Natural killer cell (primary cell): ENCODE data around the gene RXFP3. TPM values are rescaled to one million over a fixed set of nuclear protein-coding genes. Genes with fewer than 3 reads are reported as not detected.
"Not testable (repeated sequence)": the region's sequence is repeated elsewhere in the genome, so short reads cannot be mapped to it uniquely, and the experiment has no call there.

Source experiments
- ATAC-seq, 3 donors: fragments of 150-1000 bp in 2 of 3; fragments of 200-7000 bp in 1 of 3; cut with Tn5 transposase; 1 replicate in 1 of 3; 2 replicates in 2 of 3; pipeline ENCODE4 v1.10.0; 2021; ENCODE audit warnings: mild to moderate bottlenecking in 2 of 3, moderate library complexity in 2 of 3
- DNase-seq, 2 donors: peaks; one replicate each; pipeline versions ENCODE4 v3.0.0 to v3.0.0-alpha.2; 2013 to 2021; ENCODE audit warnings: mixed read lengths in 1 of 2
- H3K27ac ChIP-seq: one replicate; pipeline ENCODE4 v1.5.1; 2013; ENCODE audit warnings: mild to moderate bottlenecking, low read length
- H3K27me3 ChIP-seq: one replicate; pipeline ENCODE4 v1.6.1; 2013; ENCODE audit warnings: low read length; ENCODE audit not compliant: control insufficient read depth, insufficient read depth
- H3K36me3 ChIP-seq: one replicate; pipeline ENCODE4 v1.6.1; 2013; ENCODE audit warnings: low read length; ENCODE audit not compliant: control insufficient read depth, insufficient read depth
- H3K4me1 ChIP-seq: one replicate; pipeline ENCODE4 v1.6.1; 2013; ENCODE audit warnings: low read length; ENCODE audit not compliant: control insufficient read depth, insufficient read depth
- H3K4me3 ChIP-seq: one replicate; pipeline ENCODE4 v1.5.1; 2013; ENCODE audit warnings: low read length
- H3K9me3 ChIP-seq: one replicate; pipeline ENCODE4 v1.6.1; 2013; ENCODE audit warnings: low read length; ENCODE audit not compliant: control insufficient read depth, insufficient read depth
- H3K27ac Mint-ChIP-seq, 2 donors: one replicate each; pipeline ENCODE4 v1.8.0; 2022; ENCODE audit warnings: mild to moderate bottlenecking in 2 of 2, mixed read lengths in 2 of 2, moderate library complexity in 1 of 2
- H3K27me3 Mint-ChIP-seq, 2 donors: one replicate each; pipeline ENCODE4 v1.8.0; 2022; ENCODE audit warnings: low read depth in 2 of 2, mixed read lengths in 2 of 2
- H3K36me3 Mint-ChIP-seq: one replicate; pipeline ENCODE4 v1.8.0; 2022; ENCODE audit warnings: mixed read lengths
- H3K4me1 Mint-ChIP-seq, 2 donors: one replicate each; pipeline ENCODE4 v1.8.0; 2022; ENCODE audit warnings: mixed read lengths in 2 of 2
- H3K4me3 Mint-ChIP-seq: one replicate; pipeline ENCODE4 v1.8.0; 2022; ENCODE audit warnings: mild to moderate bottlenecking, moderate library complexity, mixed read lengths
- H3K9me3 Mint-ChIP-seq, 2 donors: one replicate each; pipeline ENCODE4 v1.8.0; 2022; ENCODE audit warnings: mixed read lengths in 2 of 2
- CTCF ChIP-seq: fragments of 200-600 bp; IDR thresholded peaks from one replicate; pipeline ENCODE4 v1.8.0; 2022; ENCODE audit warnings: antibody characterized with exemption
- WGBS: methylation state at CpG from one replicate; pipeline ENCODE4 v1.1.7; 2013; ENCODE audit warnings: missing lambda C conversion rate; ENCODE audit not compliant: insufficient coverage; 5-methylcytosine and 5-hydroxymethylcytosine counted together
- intact Hi-C: fragments of 100-400 bp; cut with micrococcal nuclease; formaldehyde crosslinking; loops from one replicate; pipeline ENCODE4 v1.14.2; 2022
- total RNA-seq, 4 donors: library from RNA; stranded (reverse); fragments of 120-200 nt in 1 of 4; gene quantifications; one replicate each; pipeline versions ENCODE4 v1.2.3 to v1.2.4, GENCODE V29; 2013 to 2022

Gene RXFP3
- total RNA-seq, 3 donors from 2014 or later (not counting 1 experiment from before 2014, with no cell fraction given), result not detected

- H3K4me1 ChIP-seq, result no peaks in the 10 kb centered on the region
- no peak overlapping the region for H3K4me3 ChIP-seq
- DNase-seq (no peak), ATAC-seq (no peak)
- Mint-ChIP-seq H3K4me3 (no peak overlapping the region), H3K9me3 (no peaks in the 10 kb centered on the region), H3K36me3 (no peaks in the 10 kb centered on the region), H3K4me1 (no peaks in the 10 kb centered on the region), H3K27ac (no peak overlapping the region), H3K27me3 (peaks cover 31 to 58% of the 10 kb centered on the region in 2 donors)
- intact Hi-C loops, result no loop called here
- TF ChIP-seq CTCF, result no peak
- WGBS, result 86% methylated on average over 7 of the region's 8 CpGs
- H3K9me3 ChIP-seq, result no peaks in the 10 kb centered on the region
- no peak overlapping the region for H3K27ac ChIP-seq
- H3K27me3 ChIP-seq, result peaks cover 12% of the 10 kb centered on the region
- H3K36me3 ChIP-seq, result no peaks in the 10 kb centered on the region
These were observed 3.5 kb downstream of the RXFP3 start for GRCh38 chr5:33939556-33940262.

- WGBS, result 94% methylated on average over 4 of the region's 5 CpGs
- Histone ChIP-seq H3K4me3 (no peak overlapping the region), H3K27ac (no peak overlapping the region), H3K36me3 (no peaks in the 10 kb centered on the region), H3K4me1 (no peaks in the 10 kb centered on the region), H3K9me3 (no peaks in the 10 kb centered on the region), H3K27me3 (peaks cover 12% of the 10 kb centered on the region)
- ATAC-seq, result no peak
- Mint-ChIP-seq H3K27ac (no peak overlapping the region), H3K27me3 (peaks cover 36 to 53% of the 10 kb centered on the region in 2 donors), H3K4me1 (no peaks in the 10 kb centered on the region), H3K36me3 (no peaks in the 10 kb centered on the region), H3K9me3 (no peaks in the 10 kb centered on the region), H3K4me3 (no peak overlapping the region)
- intact Hi-C loops, result no loop called here
- DNase-seq, result no peak
- no peak for TF ChIP-seq CTCF
These were observed 4.9 kb downstream of the RXFP3 start for GRCh38 chr5:33941090-33941489.

- H3K36me3 Mint-ChIP-seq, result no peaks in the 10 kb centered on the region
- no peak overlapping the region for H3K4me3 Mint-ChIP-seq
- Histone ChIP-seq H3K9me3 (no peaks in the 10 kb centered on the region), H3K27me3 (no peaks in the 10 kb centered on the region), H3K27ac (no peak overlapping the region), H3K4me1 (no peaks in the 10 kb centered on the region), H3K36me3 (no peaks in the 10 kb centered on the region), H3K4me3 (no peak overlapping the region)
- intact Hi-C loops, result no loop called here
- TF ChIP-seq CTCF, result no peak
- 85% methylated on average over 12 of the region's 12 CpGs for WGBS
- ATAC-seq, result no peak
- H3K27me3 Mint-ChIP-seq, result peaks cover 25 to 52% of the 10 kb centered on the region in 2 donors
- no peak overlapping the region for H3K27ac Mint-ChIP-seq
- no peak for DNase-seq
- H3K4me1 Mint-ChIP-seq, result no peaks in the 10 kb centered on the region
- H3K9me3 Mint-ChIP-seq, result no peaks in the 10 kb centered on the region
These were observed 8.5 kb downstream of the RXFP3 start for GRCh38 chr5:33944543-33945132.

- DNase-seq, intact Hi-C loops, ATAC-seq, H3K4me3 Mint-ChIP-seq, H3K36me3 ChIP-seq, H3K9me3 ChIP-seq, H3K4me1 ChIP-seq, H3K27ac Mint-ChIP-seq, H3K36me3 Mint-ChIP-seq, H3K9me3 Mint-ChIP-seq, H3K4me3 ChIP-seq, H3K4me1 Mint-ChIP-seq, H3K27ac ChIP-seq, H3K27me3 ChIP-seq: not testable (repeated sequence)
- peaks cover 0 to 31% of the 10 kb centered on the region in 2 donors for H3K27me3 Mint-ChIP-seq
- 92% methylated on average over 4 of the region's 5 CpGs for WGBS
These were observed 16.0 kb downstream of the RXFP3 start for GRCh38 chr5:33952175-33952574.
